Measurements from ENCODE around the gene FRK.

Gene FRK

DNA sequence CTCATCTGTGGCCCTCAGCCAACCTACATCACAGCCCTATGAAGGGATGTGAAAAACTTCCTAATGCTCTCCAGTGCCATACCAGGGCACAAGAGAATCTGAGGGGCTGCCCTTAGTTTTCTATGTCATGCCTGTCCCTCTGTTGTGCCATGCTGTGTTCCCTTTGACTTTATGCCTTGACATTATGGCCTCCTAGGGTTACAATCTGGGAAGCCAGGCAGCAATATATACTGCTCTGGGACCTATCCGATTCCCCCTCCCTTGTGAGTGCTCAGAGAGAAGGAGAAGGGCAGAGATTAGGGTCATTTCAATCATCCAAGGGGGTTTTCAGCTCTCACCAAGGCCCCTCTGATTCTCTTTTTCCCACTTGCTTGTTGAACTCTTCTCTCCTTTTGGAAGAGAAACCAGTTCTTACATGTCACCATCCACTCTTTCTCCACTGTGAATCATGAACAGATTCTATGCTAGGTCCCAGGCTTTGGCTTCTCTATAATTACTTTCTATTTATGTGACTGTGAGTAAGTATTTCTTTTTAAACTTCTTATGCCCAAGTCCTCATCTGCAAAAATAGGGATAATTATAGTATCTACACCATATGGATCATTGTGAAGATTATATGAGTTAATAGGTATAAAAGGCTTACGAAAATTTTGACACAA lies 14.2 kb upstream of the FRK start:
- Histone ChIP-seq H3K27me3 (replicated peaks; ENCODE audit: control insufficient read depth, insufficient read depth, low read length, poor library complexity, severe bottlenecking) (no peaks in the 10 kb centered on the region), H3K9me3 (ENCODE audit: control insufficient read depth, low read length) (no peaks in the 10 kb centered on the region), H3K36me3 (ENCODE audit: control insufficient read depth, insufficient read depth, low read length) (no peaks in the 10 kb centered on the region), H3K27ac (ENCODE audit: insufficient read depth, low read length, poor library complexity, severe bottlenecking) (no peak overlapping the region), H3K4me3 (ENCODE audit: insufficient read depth, low read depth, low read length, poor library complexity, severe bottlenecking) (no peak overlapping the region), H3K4me1 (ENCODE audit: control insufficient read depth, insufficient read depth, low read length, poor library complexity, severe bottlenecking) (no peaks in the 10 kb centered on the region)
- DNase-seq = no peak

DNA sequence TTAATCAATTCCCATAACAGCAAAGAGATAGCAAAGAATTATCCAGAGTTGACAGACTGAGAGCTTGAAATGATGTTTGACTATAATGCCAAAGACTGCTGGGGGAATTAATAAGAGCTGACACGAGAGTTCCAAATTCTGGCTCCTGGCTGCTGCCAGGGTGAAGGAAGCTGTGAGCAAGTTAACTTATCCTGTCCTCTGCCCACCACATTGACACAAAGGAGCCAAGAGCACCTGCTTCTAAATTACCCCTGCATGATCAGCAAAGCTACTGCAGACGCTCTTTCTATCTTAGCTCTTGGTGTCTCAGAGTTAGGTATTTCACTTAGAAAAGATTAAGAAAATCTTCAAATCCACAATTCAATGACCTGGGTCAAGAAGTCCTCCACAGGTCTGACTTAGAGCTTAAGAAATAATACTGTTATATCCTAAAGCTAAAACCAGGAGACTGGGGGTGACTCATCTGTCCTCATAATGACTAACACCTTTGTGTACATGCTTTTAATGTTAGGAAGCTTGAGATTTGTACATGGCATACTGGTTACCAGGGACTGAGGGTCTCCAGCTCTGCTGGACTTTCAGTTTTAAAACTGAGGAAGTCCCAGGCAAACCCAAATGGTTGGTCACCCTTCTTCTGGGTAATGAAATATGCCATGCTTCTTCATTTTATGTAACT lies 13.2 kb upstream of the FRK start:
- H3K9me3 ChIP-seq (ENCODE audit: control insufficient read depth, low read length) = no peaks in the 10 kb centered on the region
- no peaks in the 10 kb centered on the region for H3K4me1 ChIP-seq (ENCODE audit: control insufficient read depth, insufficient read depth, low read length, poor library complexity, severe bottlenecking)
- H3K36me3 ChIP-seq (ENCODE audit: control insufficient read depth, insufficient read depth, low read length) = no peaks in the 10 kb centered on the region
- no peaks in the 10 kb centered on the region for H3K27me3 ChIP-seq (replicated peaks; ENCODE audit: control insufficient read depth, insufficient read depth, low read length, poor library complexity, severe bottlenecking)
- H3K4me3 ChIP-seq (ENCODE audit: insufficient read depth, low read depth, low read length, poor library complexity, severe bottlenecking) = no peak overlapping the region
- no peak for DNase-seq
- H3K27ac ChIP-seq (ENCODE audit: insufficient read depth, low read length, poor library complexity, severe bottlenecking) = no peak overlapping the region

DNA sequence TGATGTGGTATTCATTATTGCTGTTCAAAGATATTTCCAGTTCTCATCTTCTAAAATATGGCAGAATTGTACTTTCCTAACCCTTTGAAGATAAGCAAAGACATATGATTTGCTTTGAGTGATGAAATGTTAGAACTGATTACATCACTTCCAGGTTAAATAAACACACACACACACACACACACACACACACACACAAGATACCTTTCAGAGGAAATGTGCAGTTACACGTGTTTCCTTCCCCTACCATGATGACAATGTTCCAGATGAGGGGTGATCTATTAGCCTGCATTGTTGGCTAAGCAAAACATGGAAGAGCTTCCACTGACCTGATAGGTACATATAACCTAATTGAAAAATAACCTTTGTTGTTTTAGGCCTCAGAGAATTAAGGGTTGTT lies 11.7 kb upstream of the FRK start:
- no peaks in the 10 kb centered on the region for H3K9me3 ChIP-seq (ENCODE audit: control insufficient read depth, low read length)
- H3K27me3 ChIP-seq (replicated peaks; ENCODE audit: control insufficient read depth, insufficient read depth, low read length, poor library complexity, severe bottlenecking) = no peaks in the 10 kb centered on the region
- DNase-seq = no peak
- no peak overlapping the region for H3K27ac ChIP-seq (ENCODE audit: insufficient read depth, low read length, poor library complexity, severe bottlenecking)
- H3K4me3 ChIP-seq (ENCODE audit: insufficient read depth, low read depth, low read length, poor library complexity, severe bottlenecking) = no peak overlapping the region
- H3K36me3 ChIP-seq (ENCODE audit: control insufficient read depth, insufficient read depth, low read length) = no peaks in the 10 kb centered on the region
- H3K4me1 ChIP-seq (ENCODE audit: control insufficient read depth, insufficient read depth, low read length, poor library complexity, severe bottlenecking) = no peaks in the 10 kb centered on the region

DNA sequence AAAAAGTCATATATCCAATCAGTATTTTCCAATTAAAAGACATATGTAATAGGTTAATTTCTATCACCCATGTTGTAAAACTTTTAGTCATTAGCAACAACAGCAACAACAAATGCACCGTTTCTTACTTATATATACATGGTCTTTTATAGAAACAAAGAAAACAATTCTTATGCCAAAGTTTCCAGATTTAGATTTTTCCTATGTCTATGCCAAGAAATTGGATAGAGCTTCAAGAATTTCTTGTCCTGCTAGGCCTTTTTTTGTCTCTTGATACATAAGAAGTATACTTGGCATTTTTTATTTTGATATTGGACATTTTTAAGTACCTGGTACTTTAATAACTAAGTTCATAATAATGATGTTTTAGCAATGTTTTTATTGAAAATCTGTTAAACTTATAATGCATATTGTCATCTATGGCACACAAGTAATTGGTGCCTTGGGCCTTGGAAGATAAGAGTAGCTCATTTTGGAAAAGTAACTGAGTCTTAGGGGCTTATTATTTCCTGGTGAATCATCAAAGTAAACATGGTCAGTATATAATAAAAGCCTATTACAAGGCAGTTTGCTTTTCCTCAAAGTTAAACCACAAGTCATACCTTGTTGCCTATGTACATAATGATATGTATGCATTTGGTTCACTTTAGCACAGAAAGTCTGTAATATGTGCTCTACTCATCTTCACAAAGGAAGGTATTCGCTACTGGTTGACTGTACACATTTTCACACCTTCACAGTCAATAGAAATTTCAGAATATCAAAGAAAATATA lies 10.1 kb upstream of the FRK start:
- no peak for DNase-seq
- Histone ChIP-seq H3K27me3 (replicated peaks; ENCODE audit: control insufficient read depth, insufficient read depth, low read length, poor library complexity, severe bottlenecking) (no peaks in the 10 kb centered on the region), H3K9me3 (ENCODE audit: control insufficient read depth, low read length) (no peaks in the 10 kb centered on the region), H3K4me3 (ENCODE audit: insufficient read depth, low read depth, low read length, poor library complexity, severe bottlenecking) (no peak overlapping the region), H3K27ac (ENCODE audit: insufficient read depth, low read length, poor library complexity, severe bottlenecking) (no peak overlapping the region), H3K36me3 (ENCODE audit: control insufficient read depth, insufficient read depth, low read length) (no peaks in the 10 kb centered on the region), H3K4me1 (ENCODE audit: control insufficient read depth, insufficient read depth, low read length, poor library complexity, severe bottlenecking) (no peaks in the 10 kb centered on the region)

DNA sequence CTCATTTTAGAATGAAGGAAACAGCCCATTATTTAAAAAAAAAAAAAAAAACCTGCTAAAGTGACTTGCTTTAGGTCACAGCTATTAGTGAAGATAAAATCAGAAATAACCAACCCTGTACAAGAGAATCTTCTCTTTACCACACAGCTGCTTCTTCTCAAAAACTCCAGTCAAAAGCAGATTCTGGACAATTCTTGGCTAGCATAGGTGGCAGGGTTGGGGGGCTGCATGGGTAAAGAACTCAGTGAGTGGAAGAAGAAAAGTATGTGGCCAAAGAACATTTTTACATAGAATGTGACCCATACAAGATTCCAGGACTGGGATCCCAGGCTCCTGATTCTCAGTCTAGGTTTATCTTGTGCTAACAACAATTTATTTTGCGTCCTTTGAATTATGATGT lies 9.4 kb upstream of the FRK start:
- Histone ChIP-seq H3K4me3 (ENCODE audit: insufficient read depth, low read depth, low read length, poor library complexity, severe bottlenecking) (no peak overlapping the region), H3K9me3 (ENCODE audit: control insufficient read depth, low read length) (no peaks in the 10 kb centered on the region), H3K27me3 (replicated peaks; ENCODE audit: control insufficient read depth, insufficient read depth, low read length, poor library complexity, severe bottlenecking) (no peaks in the 10 kb centered on the region), H3K27ac (ENCODE audit: insufficient read depth, low read length, poor library complexity, severe bottlenecking) (no peak overlapping the region), H3K4me1 (ENCODE audit: control insufficient read depth, insufficient read depth, low read length, poor library complexity, severe bottlenecking) (no peaks in the 10 kb centered on the region), H3K36me3 (ENCODE audit: control insufficient read depth, insufficient read depth, low read length) (no peaks in the 10 kb centered on the region)
- DNase-seq = no peak

DNA sequence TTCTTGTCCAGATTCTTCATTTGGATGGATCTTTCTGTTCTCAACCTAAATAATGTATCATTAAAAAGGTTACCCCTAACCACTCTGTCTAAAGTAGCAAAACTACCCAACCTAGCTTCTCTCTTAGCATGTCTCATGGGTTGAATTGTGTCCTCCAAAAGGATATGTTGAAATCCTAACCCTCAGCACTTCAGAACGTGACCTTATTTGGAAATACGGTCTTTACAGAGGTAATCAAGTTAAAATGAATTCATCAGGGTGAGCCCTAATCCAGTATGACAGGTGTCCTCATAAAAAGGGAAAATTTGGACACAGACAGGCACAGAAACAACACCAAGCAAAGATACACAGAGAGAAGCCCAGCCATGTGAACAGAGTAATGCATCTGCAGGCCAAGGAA lies 6.1 kb upstream of the FRK start:
- no peaks in the 10 kb centered on the region for H3K4me1 ChIP-seq (ENCODE audit: control insufficient read depth, insufficient read depth, low read length, poor library complexity, severe bottlenecking)
- no peak overlapping the region for H3K27ac ChIP-seq (ENCODE audit: insufficient read depth, low read length, poor library complexity, severe bottlenecking)
- no peaks in the 10 kb centered on the region for H3K36me3 ChIP-seq (ENCODE audit: control insufficient read depth, insufficient read depth, low read length)
- DNase-seq = no peak
- no peaks in the 10 kb centered on the region for H3K27me3 ChIP-seq (replicated peaks; ENCODE audit: control insufficient read depth, insufficient read depth, low read length, poor library complexity, severe bottlenecking)
- H3K9me3 ChIP-seq (ENCODE audit: control insufficient read depth, low read length) = no peaks in the 10 kb centered on the region
- H3K4me3 ChIP-seq (ENCODE audit: insufficient read depth, low read depth, low read length, poor library complexity, severe bottlenecking) = no peak overlapping the region

DNA sequence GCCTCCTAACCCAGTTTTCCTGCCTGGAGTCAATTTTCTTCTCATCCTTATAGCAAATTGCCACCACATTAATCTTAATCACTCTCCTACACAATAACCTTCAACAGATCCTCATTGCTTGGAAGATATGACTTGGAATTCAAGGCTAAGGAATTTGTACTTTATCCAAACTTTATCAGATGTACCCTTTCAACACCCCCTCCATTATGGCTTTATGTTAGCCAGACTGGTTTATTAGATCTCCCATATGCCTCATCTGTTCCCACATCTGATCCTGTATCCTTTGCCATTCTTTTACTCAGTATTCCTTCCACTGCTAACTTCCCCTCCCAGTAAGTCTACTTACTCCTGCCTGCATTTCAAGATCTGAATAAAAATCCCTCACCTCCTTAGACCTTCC lies 4.0 kb upstream of the FRK start:
- H3K4me3 ChIP-seq (ENCODE audit: insufficient read depth, low read depth, low read length, poor library complexity, severe bottlenecking) = no peak overlapping the region
- H3K36me3 ChIP-seq (ENCODE audit: control insufficient read depth, insufficient read depth, low read length) = no peaks in the 10 kb centered on the region
- no peak overlapping the region for H3K27ac ChIP-seq (ENCODE audit: insufficient read depth, low read length, poor library complexity, severe bottlenecking)
- H3K9me3 ChIP-seq (ENCODE audit: control insufficient read depth, low read length) = no peaks in the 10 kb centered on the region
- H3K4me1 ChIP-seq (ENCODE audit: control insufficient read depth, insufficient read depth, low read length, poor library complexity, severe bottlenecking) = no peaks in the 10 kb centered on the region
- DNase-seq = no peak
- H3K27me3 ChIP-seq (replicated peaks; ENCODE audit: control insufficient read depth, insufficient read depth, low read length, poor library complexity, severe bottlenecking) = no peaks in the 10 kb centered on the region

DNA sequence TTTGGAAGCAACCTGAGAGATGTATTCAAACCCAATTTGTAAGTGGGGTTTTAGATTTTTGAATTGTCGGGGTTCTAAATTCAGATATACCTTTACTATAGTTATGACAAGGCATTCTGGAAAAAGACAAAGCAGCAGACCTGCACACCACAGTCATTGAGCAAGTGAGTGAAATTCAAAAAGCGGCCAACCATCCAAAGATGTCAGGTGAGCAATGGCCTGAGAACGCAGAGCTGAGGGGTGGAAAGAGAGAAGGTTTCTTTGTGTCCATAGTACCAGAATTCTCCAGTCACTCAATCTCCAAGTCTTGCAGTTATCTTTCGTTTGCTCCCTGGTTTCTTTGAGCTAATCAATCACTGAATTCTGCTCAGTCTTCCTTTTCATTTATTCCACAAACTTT lies 1.8 kb upstream of the FRK start:
- no peaks in the 10 kb centered on the region for H3K4me1 ChIP-seq (ENCODE audit: control insufficient read depth, insufficient read depth, low read length, poor library complexity, severe bottlenecking)
- no peaks in the 10 kb centered on the region for H3K36me3 ChIP-seq (ENCODE audit: control insufficient read depth, insufficient read depth, low read length)
- no peak overlapping the region for H3K27ac ChIP-seq (ENCODE audit: insufficient read depth, low read length, poor library complexity, severe bottlenecking)
- DNase-seq = no peak
- no peaks in the 10 kb centered on the region for H3K27me3 ChIP-seq (replicated peaks; ENCODE audit: control insufficient read depth, insufficient read depth, low read length, poor library complexity, severe bottlenecking)
- H3K4me3 ChIP-seq (ENCODE audit: insufficient read depth, low read depth, low read length, poor library complexity, severe bottlenecking) = no peak overlapping the region
- H3K9me3 ChIP-seq (ENCODE audit: control insufficient read depth, low read length) = no peaks in the 10 kb centered on the region

DNA sequence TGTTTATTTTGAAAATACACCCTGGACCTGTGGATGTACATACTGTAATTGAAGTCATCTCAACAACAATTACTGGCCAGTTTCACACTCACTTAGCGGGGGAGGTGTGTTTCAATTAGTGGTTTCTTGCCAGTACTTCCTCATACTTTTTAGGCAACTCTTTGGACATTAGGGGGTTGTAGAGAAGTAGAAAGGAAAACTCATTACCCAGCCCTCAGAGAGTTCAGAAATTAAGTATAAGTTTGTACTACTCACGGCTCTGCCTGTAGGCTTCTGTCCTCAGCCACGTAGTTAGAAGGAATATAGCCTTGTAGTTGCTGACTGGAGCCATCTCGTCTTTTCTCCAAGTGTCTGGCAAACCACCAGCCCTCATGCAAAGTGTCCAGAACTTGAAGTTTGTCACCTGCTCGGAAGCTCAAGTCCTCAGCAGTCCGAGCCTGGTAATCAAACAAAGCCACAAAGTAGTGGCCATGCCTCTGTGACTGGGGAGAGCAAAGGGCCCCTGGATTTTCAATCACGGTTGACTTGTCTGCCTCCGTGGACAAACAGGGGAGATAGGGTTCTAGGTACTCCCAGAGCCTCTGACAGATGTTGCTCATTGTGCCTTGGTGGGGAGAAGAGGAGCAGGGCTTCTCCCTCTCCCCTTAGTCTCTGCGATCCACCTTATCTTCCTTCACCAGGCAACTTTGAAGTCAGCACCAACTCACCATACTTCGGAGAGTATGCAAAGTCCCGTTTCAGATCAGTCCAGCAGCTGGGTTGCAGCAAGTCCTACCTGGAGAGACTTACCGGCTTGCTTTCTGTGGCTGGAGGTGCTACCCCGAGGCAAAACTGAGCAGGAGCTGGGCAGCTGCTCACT lies 749 bp downstream of the FRK start:
- DNase-seq = no peak
- H3K27ac ChIP-seq (ENCODE audit: insufficient read depth, low read length, poor library complexity, severe bottlenecking) = no peak overlapping the region
- no peaks in the 10 kb centered on the region for H3K9me3 ChIP-seq (ENCODE audit: control insufficient read depth, low read length)
- H3K4me3 ChIP-seq (ENCODE audit: insufficient read depth, low read depth, low read length, poor library complexity, severe bottlenecking) = no peak overlapping the region
- H3K27me3 ChIP-seq (replicated peaks; ENCODE audit: control insufficient read depth, insufficient read depth, low read length, poor library complexity, severe bottlenecking) = no peaks in the 10 kb centered on the region
- no peaks in the 10 kb centered on the region for H3K4me1 ChIP-seq (ENCODE audit: control insufficient read depth, insufficient read depth, low read length, poor library complexity, severe bottlenecking)
- no peaks in the 10 kb centered on the region for H3K36me3 ChIP-seq (ENCODE audit: control insufficient read depth, insufficient read depth, low read length)
